Kidney epithelial cell (primary cell): Measurements from ENCODE around the gene WDR86. TPM values are rescaled to one million over a fixed set of nuclear protein-coding genes. Genes with fewer than 3 reads are reported as not detected.

Experiments used
- DNase-seq: peaks from one replicate; pipeline ENCODE4 v3.0.0-alpha.2; 2010; ENCODE audit warnings: low read depth
- H3K27me3 ChIP-seq: 2 replicates; pipeline ENCODE4 v1.6.0; 2011; ENCODE audit warnings: low read length; ENCODE audit not compliant: control insufficient read depth, insufficient read depth
- H3K36me3 ChIP-seq: 2 replicates; pipeline ENCODE4 v1.5.1; 2011; ENCODE audit warnings: low read length; ENCODE audit not compliant: control insufficient read depth, insufficient read depth
- H3K4me3 ChIP-seq: 2 replicates; pipeline ENCODE4 v1.5.1; 2011; ENCODE audit warnings: low read depth, mild to moderate bottlenecking, control low read depth, low read length
- CTCF ChIP-seq: IDR thresholded peaks from 2 replicates; pipeline ENCODE4 v1.5.1; 2011; ENCODE audit warnings: mild to moderate bottlenecking, moderate library complexity, low read length, control low read depth, inconsistent platforms; ENCODE audit not compliant: insufficient read depth, poor library complexity, severe bottlenecking
- total RNA-seq: library from RNA; depleted of rRNA; stranded (reverse); fragments of >200 nt; gene quantifications from 2 replicates; pipeline ENCODE4 v1.2.3, GENCODE V29; 2015

The WDR86 gene
- total RNA-seq, 1 donor from 2014 or later: 19.6 TPM

- DNase-seq: no peak
- H3K27me3 ChIP-seq: peaks cover 3% of the 10 kb centered on the region
- H3K4me3 ChIP-seq: no peak overlapping the region
- H3K36me3 ChIP-seq: no peaks in the 10 kb centered on the region
- no peak for TF ChIP-seq CTCF
Observed at GRCh38 chr7:151433721-151434400, 24.0 kb upstream of the WDR86 start.

GRCh38 chr7:151432658-151433521, 23.1 kb upstream of the WDR86 start:
- H3K27me3 ChIP-seq: peaks cover 3% of the 10 kb centered on the region
- H3K36me3 ChIP-seq: no peaks in the 10 kb centered on the region
- no peak for DNase-seq
- no peak for TF ChIP-seq CTCF
- no peak overlapping the region for H3K4me3 ChIP-seq

- no peak for DNase-seq
- peaks cover 3% of the 10 kb centered on the region for H3K27me3 ChIP-seq
- no peak for TF ChIP-seq CTCF
- H3K4me3 ChIP-seq: no peak overlapping the region
- no peaks in the 10 kb centered on the region for H3K36me3 ChIP-seq
Observed at GRCh38 chr7:151431768-151432311, 22.0 kb upstream of the WDR86 start.

GRCh38 chr7:151431281-151431767, 21.5 kb upstream of the WDR86 start:
- Histone ChIP-seq H3K36me3 (no peaks in the 10 kb centered on the region), H3K27me3 (peaks cover 3% of the 10 kb centered on the region), H3K4me3 (no peak overlapping the region)
- no peak for TF ChIP-seq CTCF
- no peak for DNase-seq

- Histone ChIP-seq H3K36me3 (no peaks in the 10 kb centered on the region), H3K27me3 (peaks cover 3% of the 10 kb centered on the region), H3K4me3 (no peak overlapping the region)
- no peak for TF ChIP-seq CTCF
- DNase-seq: no peak
Observed at GRCh38 chr7:151430391-151431205, 20.8 kb upstream of the WDR86 start.
